ENCODE data around the gene TPX2. TPM values are rescaled to one million over a fixed set of nuclear protein-coding genes. Genes with fewer than 3 reads are reported as not detected.

Gene TPX2
- total RNA-seq, 1 donor from 2014 or later: 22.6 TPM

DNA sequence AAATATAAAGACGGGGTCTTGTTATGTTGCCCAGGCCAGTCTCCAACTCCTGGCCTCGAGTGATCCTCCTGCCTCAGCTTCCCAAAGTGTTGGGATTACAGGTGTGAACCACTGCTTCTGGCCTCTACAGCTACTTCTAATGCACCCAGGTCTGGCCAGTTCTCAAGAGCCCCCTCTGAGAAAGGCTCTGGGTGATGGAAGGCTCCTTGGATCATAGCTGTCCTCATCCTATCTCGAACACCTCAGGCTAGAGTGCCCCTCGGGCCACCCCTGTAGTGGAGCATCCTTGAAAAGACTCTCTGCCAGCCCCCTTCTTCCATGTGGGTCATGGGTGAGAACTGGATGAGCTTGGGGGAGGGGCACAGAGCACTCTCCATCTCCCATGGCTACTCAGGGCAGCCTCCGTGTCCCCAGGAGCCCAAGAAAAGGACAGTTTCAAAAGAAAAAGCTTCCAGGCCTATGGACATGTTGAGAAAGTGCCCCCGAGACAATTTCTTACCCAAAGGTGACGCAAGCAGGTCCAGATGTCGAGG lies 79.4 kb downstream of the TPX2 start:
- peaks cover 29% of the 10 kb centered on the region for H3K4me1 Mint-ChIP-seq (ENCODE audit: unreplicated experiment)
- no peak for DNase-seq (ENCODE audit: extremely low spot score, unreplicated experiment)
- no peaks in the 10 kb centered on the region for H3K36me3 Mint-ChIP-seq (ENCODE audit: unreplicated experiment)
- TF ChIP-seq, protein P1, sequence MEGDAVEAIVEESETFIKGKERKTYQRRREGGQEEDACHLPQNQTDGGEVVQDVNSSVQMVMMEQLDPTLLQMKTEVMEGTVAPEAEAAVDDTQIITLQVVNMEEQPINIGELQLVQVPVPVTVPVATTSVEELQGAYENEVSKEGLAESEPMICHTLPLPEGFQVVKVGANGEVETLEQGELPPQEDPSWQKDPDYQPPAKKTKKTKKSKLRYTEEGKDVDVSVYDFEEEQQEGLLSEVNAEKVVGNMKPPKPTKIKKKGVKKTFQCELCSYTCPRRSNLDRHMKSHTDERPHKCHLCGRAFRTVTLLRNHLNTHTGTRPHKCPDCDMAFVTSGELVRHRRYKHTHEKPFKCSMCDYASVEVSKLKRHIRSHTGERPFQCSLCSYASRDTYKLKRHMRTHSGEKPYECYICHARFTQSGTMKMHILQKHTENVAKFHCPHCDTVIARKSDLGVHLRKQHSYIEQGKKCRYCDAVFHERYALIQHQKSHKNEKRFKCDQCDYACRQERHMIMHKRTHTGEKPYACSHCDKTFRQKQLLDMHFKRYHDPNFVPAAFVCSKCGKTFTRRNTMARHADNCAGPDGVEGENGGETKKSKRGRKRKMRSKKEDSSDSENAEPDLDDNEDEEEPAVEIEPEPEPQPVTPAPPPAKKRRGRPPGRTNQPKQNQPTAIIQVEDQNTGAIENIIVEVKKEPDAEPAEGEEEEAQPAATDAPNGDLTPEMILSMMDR (IDR thresholded peaks at IDR 0.05): no peak
- no peaks in the 10 kb centered on the region for H3K27me3 Mint-ChIP-seq (ENCODE audit: unreplicated experiment)
- H3K9me3 Mint-ChIP-seq (ENCODE audit: unreplicated experiment): no peaks in the 10 kb centered on the region
- H3K27ac Mint-ChIP-seq (ENCODE audit: unreplicated experiment): no peak overlapping the region
- no peak overlapping the region for H3K4me3 Mint-ChIP-seq (ENCODE audit: unreplicated experiment)

DNA sequence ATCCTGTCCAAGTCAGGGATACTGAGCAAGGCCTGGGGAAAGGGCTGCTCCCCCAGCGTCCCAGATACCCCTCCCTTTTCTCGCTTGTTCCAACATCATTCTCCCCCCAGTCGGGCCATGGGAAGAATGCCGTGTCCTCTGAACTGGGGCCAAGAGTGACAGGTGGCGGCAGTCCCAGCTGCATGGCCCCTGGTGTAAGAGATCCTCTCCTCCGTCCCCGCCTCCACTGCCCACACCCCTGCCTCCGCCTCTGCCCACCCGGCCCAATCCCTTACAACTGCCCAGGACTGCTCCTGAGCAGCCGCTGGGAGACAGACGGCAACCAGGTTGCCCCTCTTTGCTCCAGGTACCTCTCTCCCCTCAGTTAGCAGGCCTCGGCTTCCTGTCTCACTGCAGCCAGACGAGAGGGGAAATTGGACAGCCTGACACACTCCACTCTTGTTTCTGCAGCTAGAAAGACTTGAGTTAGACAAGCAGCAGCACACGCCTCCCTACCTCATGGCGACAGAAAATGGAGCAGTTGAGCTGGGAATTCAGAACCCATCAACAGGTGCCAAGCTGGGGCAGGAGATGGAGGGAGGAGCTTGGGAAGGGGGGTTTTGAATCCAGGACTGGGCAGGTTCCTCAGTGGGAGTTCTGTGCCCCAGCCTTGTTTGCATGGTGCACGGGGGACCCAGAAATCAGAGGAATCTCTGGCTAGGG lies 80.1 kb downstream of the TPX2 start, which contains the start of gene MYLK2:
TSS of gene MYLK2 (plus strand) at position 274 of the 702 bp plus-strand sequence. CDS start at position 499, 225 bp downstream.
- Mint-ChIP-seq H3K9me3 (ENCODE audit: unreplicated experiment) (no peaks in the 10 kb centered on the region), H3K4me1 (ENCODE audit: unreplicated experiment) (peaks cover 29% of the 10 kb centered on the region), H3K4me3 (ENCODE audit: unreplicated experiment) (no peak within 1 kb of the TSS), H3K27me3 (ENCODE audit: unreplicated experiment) (no peaks in the 10 kb centered on the region), H3K36me3 (ENCODE audit: unreplicated experiment) (no peaks in the 10 kb centered on the region), H3K27ac (ENCODE audit: unreplicated experiment) (no peak within 1 kb of the TSS)
- no peak for DNase-seq (ENCODE audit: extremely low spot score, unreplicated experiment)
- TF ChIP-seq, protein P1 (IDR thresholded peaks at IDR 0.05): no peak

- DNase-seq (ENCODE audit: extremely low spot score, unreplicated experiment): no peak
- Mint-ChIP-seq H3K4me1 (ENCODE audit: unreplicated experiment) (peaks cover 25% of the 10 kb centered on the region), H3K4me3 (ENCODE audit: unreplicated experiment) (no peak overlapping the region), H3K27ac (ENCODE audit: unreplicated experiment) (no peak overlapping the region), H3K36me3 (ENCODE audit: unreplicated experiment) (no peaks in the 10 kb centered on the region), H3K27me3 (ENCODE audit: unreplicated experiment) (no peaks in the 10 kb centered on the region), H3K9me3 (ENCODE audit: unreplicated experiment) (no peaks in the 10 kb centered on the region)
- TF ChIP-seq, protein P1 (IDR thresholded peaks at IDR 0.05): no peak
These were observed 81.1 kb downstream of the TPX2 start for GRCh38 chr20:31820228-31820627.

- Mint-ChIP-seq H3K9me3 (ENCODE audit: unreplicated experiment) (no peaks in the 10 kb centered on the region), H3K4me3 (ENCODE audit: unreplicated experiment) (no peak overlapping the region), H3K27me3 (ENCODE audit: unreplicated experiment) (no peaks in the 10 kb centered on the region), H3K27ac (ENCODE audit: unreplicated experiment) (peak overlapping the region; percentile 38), H3K4me1 (ENCODE audit: unreplicated experiment) (peaks cover 14% of the 10 kb centered on the region), H3K36me3 (ENCODE audit: unreplicated experiment) (no peaks in the 10 kb centered on the region)
- DNase-seq (ENCODE audit: extremely low spot score, unreplicated experiment): no peak
- TF ChIP-seq, protein P1 (IDR thresholded peaks at IDR 0.05): no peak
These were observed 82.3 kb downstream of the TPX2 start for GRCh38 chr20:31821427-31821826.

Measured in osteocyte (in vitro differentiated cells).